ENCODE measurements around the gene SMYD3. TPM values are rescaled to one million over a fixed set of nuclear protein-coding genes. Genes with fewer than 3 reads are reported as not detected.
"Not testable (repeated sequence)": the region's sequence is repeated elsewhere in the genome, so short reads cannot be mapped to it uniquely, and the experiment has no call there.

The SMYD3 gene
- total RNA-seq, 1 donor from 2014 or later, result 24.2 TPM

DNA sequence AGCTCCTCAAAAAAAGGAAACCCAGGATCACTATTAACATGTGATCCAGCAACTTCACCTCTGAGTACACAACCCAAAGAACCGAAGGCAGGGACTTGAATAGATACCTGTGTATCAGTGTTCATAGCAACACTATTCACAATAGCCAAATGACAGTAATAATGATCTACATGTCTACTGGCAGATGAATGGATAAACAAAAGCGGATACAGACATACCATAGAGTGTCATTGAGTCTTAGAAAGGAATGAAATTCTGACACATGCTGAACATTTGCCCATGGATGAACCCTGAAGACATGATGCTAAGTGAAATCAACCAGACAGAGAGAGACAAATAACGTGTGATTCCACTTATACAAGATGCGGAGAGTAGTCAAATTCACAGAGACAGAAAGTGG is 788.1 kb downstream of the SMYD3 start:
- no peaks in the 10 kb centered on the region for H3K27me3 Mint-ChIP-seq (ENCODE audit: low read depth)
- TF ChIP-seq, protein P1, sequence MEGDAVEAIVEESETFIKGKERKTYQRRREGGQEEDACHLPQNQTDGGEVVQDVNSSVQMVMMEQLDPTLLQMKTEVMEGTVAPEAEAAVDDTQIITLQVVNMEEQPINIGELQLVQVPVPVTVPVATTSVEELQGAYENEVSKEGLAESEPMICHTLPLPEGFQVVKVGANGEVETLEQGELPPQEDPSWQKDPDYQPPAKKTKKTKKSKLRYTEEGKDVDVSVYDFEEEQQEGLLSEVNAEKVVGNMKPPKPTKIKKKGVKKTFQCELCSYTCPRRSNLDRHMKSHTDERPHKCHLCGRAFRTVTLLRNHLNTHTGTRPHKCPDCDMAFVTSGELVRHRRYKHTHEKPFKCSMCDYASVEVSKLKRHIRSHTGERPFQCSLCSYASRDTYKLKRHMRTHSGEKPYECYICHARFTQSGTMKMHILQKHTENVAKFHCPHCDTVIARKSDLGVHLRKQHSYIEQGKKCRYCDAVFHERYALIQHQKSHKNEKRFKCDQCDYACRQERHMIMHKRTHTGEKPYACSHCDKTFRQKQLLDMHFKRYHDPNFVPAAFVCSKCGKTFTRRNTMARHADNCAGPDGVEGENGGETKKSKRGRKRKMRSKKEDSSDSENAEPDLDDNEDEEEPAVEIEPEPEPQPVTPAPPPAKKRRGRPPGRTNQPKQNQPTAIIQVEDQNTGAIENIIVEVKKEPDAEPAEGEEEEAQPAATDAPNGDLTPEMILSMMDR (conservative IDR thresholded peaks at IDR 0.05), result no peak
- H3K9me3 Mint-ChIP-seq, result no peaks in the 10 kb centered on the region
- H3K4me1 Mint-ChIP-seq, result no peaks in the 10 kb centered on the region
- H3K27ac Mint-ChIP-seq (ENCODE audit: unreplicated experiment), result no peak overlapping the region
- DNase-seq (ENCODE audit: low read depth, low spot score), result no peak
- H3K36me3 Mint-ChIP-seq (ENCODE audit: low read depth), result no peaks in the 10 kb centered on the region
- H3K4me3 Mint-ChIP-seq, result no peak overlapping the region

GRCh38 chr1:245718123-245718522 is 789.0 kb downstream of the SMYD3 start:
- H3K4me3 Mint-ChIP-seq, result no peak overlapping the region
- H3K27ac Mint-ChIP-seq (ENCODE audit: unreplicated experiment), result no peak overlapping the region
- no peaks in the 10 kb centered on the region for H3K4me1 Mint-ChIP-seq
- TF ChIP-seq, protein P1 (conservative IDR thresholded peaks at IDR 0.05), result no peak
- no peaks in the 10 kb centered on the region for H3K9me3 Mint-ChIP-seq
- no peak for DNase-seq (ENCODE audit: low read depth, low spot score)
- H3K27me3 Mint-ChIP-seq (ENCODE audit: low read depth), result no peaks in the 10 kb centered on the region
- no peaks in the 10 kb centered on the region for H3K36me3 Mint-ChIP-seq (ENCODE audit: low read depth)

- TF ChIP-seq, protein P1 (conservative IDR thresholded peaks at IDR 0.05), result no peak
- Mint-ChIP-seq H3K36me3 (ENCODE audit: low read depth) (no peaks in the 10 kb centered on the region), H3K27ac (ENCODE audit: unreplicated experiment) (no peak overlapping the region), H3K9me3 (no peaks in the 10 kb centered on the region), H3K4me3 (no peak overlapping the region), H3K4me1 (no peaks in the 10 kb centered on the region), H3K27me3 (ENCODE audit: low read depth) (no peaks in the 10 kb centered on the region)
- no peak for DNase-seq (ENCODE audit: low read depth, low spot score)
Measured at GRCh38 chr1:245717611-245718010, 789.5 kb downstream of the SMYD3 start.

DNA sequence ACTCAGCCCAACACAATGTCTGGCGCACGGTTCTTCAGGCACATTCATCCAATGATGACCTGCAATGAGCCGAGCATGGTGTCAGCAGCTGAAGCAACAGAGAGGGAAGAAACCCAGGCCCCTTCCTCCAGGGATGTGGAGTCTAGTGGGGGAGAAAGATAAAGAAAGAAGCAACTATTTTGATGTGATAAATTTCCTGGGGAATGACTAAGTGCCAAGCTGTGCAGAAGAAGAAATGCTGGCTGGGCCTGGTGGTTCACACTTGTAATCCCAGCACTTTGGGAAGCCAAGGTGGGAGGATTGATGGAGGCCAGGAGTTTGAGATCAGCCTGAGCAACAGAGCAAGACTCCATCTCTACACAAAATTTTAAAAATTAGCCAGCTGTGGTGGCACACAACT is 790.5 kb downstream of the SMYD3 start:
- Mint-ChIP-seq H3K36me3 (ENCODE audit: low read depth) (no peaks in the 10 kb centered on the region), H3K4me1 (no peaks in the 10 kb centered on the region), H3K27ac (ENCODE audit: unreplicated experiment) (no peak overlapping the region), H3K27me3 (ENCODE audit: low read depth) (no peaks in the 10 kb centered on the region), H3K4me3 (no peak overlapping the region), H3K9me3 (no peaks in the 10 kb centered on the region)
- no peak for DNase-seq (ENCODE audit: low read depth, low spot score)
- TF ChIP-seq, protein P1 (conservative IDR thresholded peaks at IDR 0.05), result no peak

DNA sequence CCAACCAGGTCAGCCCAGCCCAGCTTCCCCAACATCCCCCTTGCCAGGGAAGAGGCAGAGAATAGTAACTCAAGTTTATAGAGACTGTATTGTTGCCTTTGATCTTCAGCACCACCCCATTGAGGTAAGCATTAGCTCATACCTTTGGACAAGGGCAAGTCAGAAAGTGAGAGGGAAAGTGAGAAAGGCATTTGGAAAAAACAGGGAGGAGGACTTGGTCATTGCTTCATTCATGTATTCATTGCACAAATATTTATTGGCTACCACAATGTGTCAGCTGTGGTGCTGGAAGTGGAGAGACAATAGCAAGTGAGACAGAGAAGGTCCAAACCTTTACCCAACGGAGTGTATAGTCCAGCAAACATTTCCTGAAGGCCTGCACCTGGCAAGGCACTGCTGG is 791.1 kb downstream of the SMYD3 start:
- Mint-ChIP-seq H3K36me3 (ENCODE audit: low read depth) (no peaks in the 10 kb centered on the region), H3K27ac (ENCODE audit: unreplicated experiment) (no peak overlapping the region), H3K9me3 (no peaks in the 10 kb centered on the region), H3K27me3 (ENCODE audit: low read depth) (no peaks in the 10 kb centered on the region), H3K4me3 (no peak overlapping the region), H3K4me1 (no peaks in the 10 kb centered on the region)
- TF ChIP-seq, protein P1 (conservative IDR thresholded peaks at IDR 0.05), result no peak
- DNase-seq (ENCODE audit: low read depth, low spot score), result no peak

GRCh38 chr1:245715291-245715701 is 791.8 kb downstream of the SMYD3 start:
- H3K4me3 Mint-ChIP-seq, result no peak overlapping the region
- H3K27me3 Mint-ChIP-seq (ENCODE audit: low read depth), result no peaks in the 10 kb centered on the region
- peak overlapping the region; percentile 72 for H3K27ac Mint-ChIP-seq (ENCODE audit: unreplicated experiment)
- TF ChIP-seq, protein P1 (conservative IDR thresholded peaks at IDR 0.05), result no peak
- H3K9me3 Mint-ChIP-seq, result no peaks in the 10 kb centered on the region
- no peaks in the 10 kb centered on the region for H3K36me3 Mint-ChIP-seq (ENCODE audit: low read depth)
- DNase-seq (ENCODE audit: low read depth, low spot score), result no peak
- H3K4me1 Mint-ChIP-seq, result no peaks in the 10 kb centered on the region

- not testable (repeated sequence) for H3K27me3 Mint-ChIP-seq (ENCODE audit: low read depth); DNase-seq (ENCODE audit: low read depth, low spot score); H3K27ac Mint-ChIP-seq (ENCODE audit: unreplicated experiment); H3K36me3 Mint-ChIP-seq (ENCODE audit: low read depth); H3K4me1 Mint-ChIP-seq; H3K9me3 Mint-ChIP-seq; H3K4me3 Mint-ChIP-seq
Measured at GRCh38 chr1:245714027-245714426, 793.1 kb downstream of the SMYD3 start.
